ENCODE measurements around the gene DIRAS2. TPM values are rescaled to one million over a fixed set of nuclear protein-coding genes. Genes with fewer than 3 reads are reported as not detected.

Gene DIRAS2
- total RNA-seq, 1 experiment from 2014 or later = not detected

GRCh38 chr9:90568667-90569066 lies 74.0 kb downstream of the DIRAS2 start:
- Histone ChIP-seq H3K4me1 (replicated peaks; ENCODE audit: insufficient read depth) (no peaks in the 10 kb centered on the region), H3K9me3 (ENCODE audit: insufficient read depth, low read depth) (no peaks in the 10 kb centered on the region), H3K27me3 (ENCODE audit: insufficient read depth, low read depth) (no peaks in the 10 kb centered on the region), H3K9me2 (ENCODE audit: insufficient read depth) (no peaks in the 10 kb centered on the region; the same call in 1 of the 2 replicates), H4K20me1 (ENCODE audit: insufficient read depth) (no peaks in the 10 kb centered on the region), H3F3A (ENCODE audit: insufficient read depth, low read depth) (no peaks in the 10 kb centered on the region), H3K4me3 (no peak overlapping the region), H3K79me2 (ENCODE audit: low read depth) (no peaks in the 10 kb centered on the region), H3K27ac (no peak overlapping the region), H3K4me2 (no peak overlapping the region), H2AFZ (no peak overlapping the region), H3K36me3 (ENCODE audit: low read depth) (no peaks in the 10 kb centered on the region)
- ChIA-PET POLR2A (ENCODE audit: unreplicated experiment) (interaction anchor here (0.6 kb wide), 1 partner anchor 236 kb away, joined by 5 read pairs; no protein-coding TSS in a partner anchor), CTCF (interaction anchor here (0.6 kb wide), 1 partner anchor 29 kb away, joined by 7 read pairs; no protein-coding TSS in a partner anchor)
- no peak for TF ChIP-seq CTCF (conservative IDR thresholded peaks at IDR 0.05)
- no peak for TF ChIP-seq EZH2 (IDR thresholded peaks at IDR 0.05; ENCODE audit: low read depth)
- intact Hi-C loops (cut with micrococcal nuclease; ENCODE audit: unreplicated experiment) = no loop called here
- no TSS peak for BruUV-seq (replicated peaks)
- DNase-seq = no peak

- Histone ChIP-seq H3K79me2 (ENCODE audit: low read depth) (no peaks in the 10 kb centered on the region), H3K4me2 (no peak overlapping the region), H2AFZ (no peak overlapping the region), H3K9me3 (ENCODE audit: insufficient read depth, low read depth) (no peaks in the 10 kb centered on the region), H3K4me3 (no peak overlapping the region), H3K36me3 (ENCODE audit: low read depth) (no peaks in the 10 kb centered on the region), H4K20me1 (ENCODE audit: insufficient read depth) (no peaks in the 10 kb centered on the region), H3K4me1 (replicated peaks; ENCODE audit: insufficient read depth) (peaks cover 2% of the 10 kb centered on the region), H3K9me2 (ENCODE audit: insufficient read depth) (no peaks in the 10 kb centered on the region), H3K27ac (no peak overlapping the region), H3K27me3 (ENCODE audit: insufficient read depth, low read depth) (no peaks in the 10 kb centered on the region), H3F3A (ENCODE audit: insufficient read depth, low read depth) (peaks cover 1% of the 10 kb centered on the region; the same call in 1 of the 2 replicates)
- BruUV-seq (replicated peaks) = no TSS peak
- ChIA-PET CTCF (no interaction called here), POLR2A (ENCODE audit: unreplicated experiment) (no interaction called here)
- TF ChIP-seq EZH2 (IDR thresholded peaks at IDR 0.05; ENCODE audit: low read depth) (no peak), CTCF (conservative IDR thresholded peaks at IDR 0.05) (no peak)
- intact Hi-C loops (cut with micrococcal nuclease; ENCODE audit: unreplicated experiment) = no loop called here
- no peak for DNase-seq
Measured at GRCh38 chr9:90562229-90562628, 80.4 kb downstream of the DIRAS2 start.

Other genes starting within 250 kb of the DIRAS2 start
- gene SYK, start 159.0 kb upstream of the DIRAS2 start, total RNA-seq (2021) = 23.3 and 32.1 TPM in 2 replicates